Bronchial epithelial cell (primary cell): ENCODE results near the gene AIPL1. TPM values are rescaled to one million over a fixed set of nuclear protein-coding genes. Genes with fewer than 3 reads are reported as not detected.

Experiments
- DNase-seq: peaks from one replicate; pipeline ENCODE4 v3.0.0-alpha.2; 2010; ENCODE audit warnings: low read depth
- FAIRE-seq: peaks from 2 replicates; lab custom pipeline; 2011; peaks lifted over from hg19 to GRCh38; lab: Jason Lieb, UNC
- H3K27me3 ChIP-seq: 2 replicates; pipeline ENCODE4 v1.5.1; 2011; ENCODE audit warnings: low read length; ENCODE audit not compliant: control insufficient read depth, insufficient read depth
- H3K36me3 ChIP-seq: 2 replicates; pipeline ENCODE4 v1.5.1; 2011; ENCODE audit warnings: low read length; ENCODE audit not compliant: control insufficient read depth, insufficient read depth
- H3K4me3 ChIP-seq: 2 replicates; pipeline ENCODE4 v1.5.1; 2011; ENCODE audit warnings: mild to moderate bottlenecking, low read depth, low read length, control low read depth
- CTCF ChIP-seq: IDR thresholded peaks from 2 replicates; pipeline ENCODE4 v1.5.1; 2011; ENCODE audit warnings: mild to moderate bottlenecking, moderate library complexity, low read length, control low read depth, inconsistent platforms; ENCODE audit not compliant: insufficient read depth, severe bottlenecking
- total RNA-seq: library from RNA; depleted of rRNA; stranded (reverse); fragments of >200 nt; gene quantifications from 2 replicates; pipeline ENCODE4 v1.2.1, GENCODE V29; 2014

Gene AIPL1
- total RNA-seq, 1 donor from 2014 or later, result not detected

GRCh38 chr17:6470751-6471521, 36.0 kb upstream of the AIPL1 start:
- TF ChIP-seq CTCF, result no peak
- H3K36me3 ChIP-seq, result peaks cover 23% of the 10 kb centered on the region
- no peak overlapping the region for H3K4me3 ChIP-seq
- peak; percentile 36 for FAIRE-seq
- no peak for DNase-seq
- H3K27me3 ChIP-seq, result no peaks in the 10 kb centered on the region

- DNase-seq (no peak), FAIRE-seq (no peak)
- Histone ChIP-seq H3K4me3 (no peak overlapping the region), H3K27me3 (no peaks in the 10 kb centered on the region), H3K36me3 (peaks cover 25% of the 10 kb centered on the region)
- TF ChIP-seq CTCF, result no peak
These were observed 35.3 kb upstream of the AIPL1 start for GRCh38 chr17:6470146-6470718.

- FAIRE-seq (no peak), DNase-seq (no peak)
- Histone ChIP-seq H3K27me3 (no peaks in the 10 kb centered on the region), H3K36me3 (peaks cover 35% of the 10 kb centered on the region), H3K4me3 (no peak overlapping the region)
- TF ChIP-seq CTCF, result no peak
These were observed 33.3 kb upstream of the AIPL1 start for GRCh38 chr17:6468051-6468790.

- FAIRE-seq (no peak), DNase-seq (no peak)
- Histone ChIP-seq H3K27me3 (no peaks in the 10 kb centered on the region), H3K4me3 (no peak overlapping the region), H3K36me3 (peaks cover 37% of the 10 kb centered on the region)
- no peak for TF ChIP-seq CTCF
These were observed 32.6 kb upstream of the AIPL1 start for GRCh38 chr17:6467567-6467966.

GRCh38 chr17:6465206-6466003, 30.5 kb upstream of the AIPL1 start:
- no peak for TF ChIP-seq CTCF
- Histone ChIP-seq H3K27me3 (no peaks in the 10 kb centered on the region), H3K4me3 (no peak overlapping the region), H3K36me3 (peaks cover 36% of the 10 kb centered on the region)
- FAIRE-seq (no peak), DNase-seq (no peak)
